Panc1 (cell line): Measurements from ENCODE around the gene HVCN1. TPM values are rescaled to one million over a fixed set of nuclear protein-coding genes. Genes with fewer than 3 reads are reported as not detected.

Experiments used
- ATAC-seq: fragments of 200-7000 bp; cut with Tn5 transposase; 2 replicates; pipeline ENCODE4 v1.9.1; 2020; ENCODE audit warnings: mild to moderate bottlenecking, moderate library complexity
- BruUV-seq: library from RNA; stranded (reverse); fragments of 400-500 nt; replicated peaks from 2 replicates; lab custom pipeline; 2021; lab: Mats Ljungman, UMichigan
- CTCF ChIA-PET: fragments of 300-600 bp; sonication (Branson Sonifier 250); formaldehyde crosslinking; loops from one replicate; lab custom pipeline; 2022; ENCODE audit warnings: antibody characterized with exemption; lab: Charles Lee
- POLR2A ChIA-PET: fragments of 300-600 bp; sonication (Branson Sonifier 250); formaldehyde crosslinking; loops from one replicate; lab custom pipeline; 2022; ENCODE audit warnings: antibody characterized with exemption; lab: Charles Lee
- DNase-seq: peaks from one replicate; pipeline ENCODE4 v3.0.0-alpha.2; 2010; ENCODE audit warnings: low read depth, low spot score
- H3K27ac ChIP-seq: 2 replicates; pipeline ENCODE4 v1.5.1; 2011; ENCODE audit warnings: mild to moderate bottlenecking, low read length, inconsistent platforms
- H3K27me3 ChIP-seq: fragments of 200-500 bp; sonication (Bioruptor generic); 2 replicates; pipeline ENCODE4 v1.6.0; 2014; ENCODE audit warnings: low read length, inconsistent platforms; ENCODE audit not compliant: control insufficient read depth, insufficient read depth
- H3K36me3 ChIP-seq: fragments of 200-500 bp; sonication (Bioruptor generic); 2 replicates; pipeline ENCODE4 v1.5.1; 2014; ENCODE audit warnings: inconsistent platforms, mild to moderate bottlenecking, low read length, moderate library complexity; ENCODE audit not compliant: control insufficient read depth, insufficient read depth
- H3K4me1 ChIP-seq: 2 replicates; pipeline ENCODE4 v1.5.1; 2011; ENCODE audit warnings: inconsistent platforms, mild to moderate bottlenecking, low read length, moderate library complexity; ENCODE audit not compliant: control insufficient read depth, insufficient read depth
- H3K4me3 ChIP-seq, 2 experiments: 2 replicates each; pipeline ENCODE4 v1.5.1; 2011 to 2012; ENCODE audit warnings: low read depth in 2 of 2, low read length in 2 of 2, mild to moderate bottlenecking in 2 of 2, inconsistent platforms in 1 of 2, moderate library complexity in 1 of 2
- H3K9me3 ChIP-seq: fragments of 200-500 bp; sonication (Bioruptor generic); 2 replicates; pipeline ENCODE4 v1.5.1; 2014; ENCODE audit warnings: low read depth, mild to moderate bottlenecking, inconsistent platforms, low read length, moderate library complexity; ENCODE audit not compliant: control insufficient read depth, insufficient read depth
- POLR2AphosphoS5 ChIP-seq: IDR thresholded peaks from 2 replicates; pipeline ENCODE4 v1.6.1; 2012; ENCODE audit warnings: mild to moderate bottlenecking, low read depth, low read length, moderate library complexity
- SIN3A ChIP-seq: IDR thresholded peaks from 2 replicates; pipeline ENCODE4 v1.6.1; 2012; ENCODE audit warnings: low read depth, mild to moderate bottlenecking, low read length, moderate library complexity, borderline replicate concordance; ENCODE audit not compliant: insufficient read depth
- TCF7L2 ChIP-seq: IDR thresholded peaks from 2 replicates; pipeline ENCODE4 v1.6.1; 2011; ENCODE audit warnings: mild to moderate bottlenecking, low read depth, low read length, inconsistent platforms
- in situ Hi-C: cut with HindIII; loops from 2 replicates; pipeline ENCODE4 v1.10.0; 2016; ENCODE audit warnings: low sequenced_read_pairs, low pct_unique_long_range_greater_than_20kb
- intact Hi-C: fragments of 100-400 bp; cut with micrococcal nuclease; formaldehyde crosslinking; loops from one replicate; pipeline ENCODE4 v1.10.0; 2022; ENCODE audit not compliant: unreplicated experiment
- total RNA-seq: library from RNA; stranded (reverse); gene quantifications from one replicate; pipeline ENCODE4 v1.2.1, GENCODE V29; 2021; ENCODE audit not compliant: unreplicated experiment
- TF ChIP-seq, protein P1 (sequence below): fragments of 450-650 bp; IDR thresholded peaks from 2 replicates; pipeline ENCODE4 v1.5.1; 2017; ENCODE audit warnings: mild to moderate bottlenecking
- TF ChIP-seq, protein P2 (sequence below), 2 experiments: IDR thresholded peaks; 2 replicates each; pipeline ENCODE4 v1.6.1; 2011 to 2012; ENCODE audit warnings: low read depth in 2 of 2, control low read depth in 1 of 2, low read length in 1 of 2, mild to moderate bottlenecking in 1 of 2, moderate library complexity in 1 of 2; ENCODE audit not compliant: insufficient read depth in 1 of 2

HVCN1 gene
- total RNA-seq, 1 experiment from 2014 or later = 0.87 TPM

DNA sequence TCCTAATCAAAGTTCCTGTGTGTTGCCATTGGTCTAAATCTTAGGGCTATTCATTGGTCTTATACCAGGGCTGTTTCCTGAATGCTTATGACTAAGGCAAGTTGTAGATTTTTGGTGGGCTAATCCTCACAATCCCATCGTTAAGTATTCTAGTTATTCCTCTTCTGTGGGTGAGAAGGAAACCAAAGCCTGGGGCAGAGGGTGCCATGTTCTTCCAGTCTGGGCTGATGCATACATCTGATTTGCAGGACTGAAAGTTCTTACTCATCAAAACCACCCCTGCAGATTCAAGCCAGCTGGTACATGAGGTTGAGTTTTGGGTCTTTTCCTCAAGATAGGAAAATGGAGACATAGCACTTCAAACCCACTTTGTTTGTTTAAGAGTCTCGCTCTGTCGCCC lies 28.1 kb upstream of the HVCN1 start:
- TF ChIP-seq, protein P1, sequence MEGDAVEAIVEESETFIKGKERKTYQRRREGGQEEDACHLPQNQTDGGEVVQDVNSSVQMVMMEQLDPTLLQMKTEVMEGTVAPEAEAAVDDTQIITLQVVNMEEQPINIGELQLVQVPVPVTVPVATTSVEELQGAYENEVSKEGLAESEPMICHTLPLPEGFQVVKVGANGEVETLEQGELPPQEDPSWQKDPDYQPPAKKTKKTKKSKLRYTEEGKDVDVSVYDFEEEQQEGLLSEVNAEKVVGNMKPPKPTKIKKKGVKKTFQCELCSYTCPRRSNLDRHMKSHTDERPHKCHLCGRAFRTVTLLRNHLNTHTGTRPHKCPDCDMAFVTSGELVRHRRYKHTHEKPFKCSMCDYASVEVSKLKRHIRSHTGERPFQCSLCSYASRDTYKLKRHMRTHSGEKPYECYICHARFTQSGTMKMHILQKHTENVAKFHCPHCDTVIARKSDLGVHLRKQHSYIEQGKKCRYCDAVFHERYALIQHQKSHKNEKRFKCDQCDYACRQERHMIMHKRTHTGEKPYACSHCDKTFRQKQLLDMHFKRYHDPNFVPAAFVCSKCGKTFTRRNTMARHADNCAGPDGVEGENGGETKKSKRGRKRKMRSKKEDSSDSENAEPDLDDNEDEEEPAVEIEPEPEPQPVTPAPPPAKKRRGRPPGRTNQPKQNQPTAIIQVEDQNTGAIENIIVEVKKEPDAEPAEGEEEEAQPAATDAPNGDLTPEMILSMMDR = no peak
- TF ChIP-seq POLR2AphosphoS5 = no peak; the same call in 1 of the 2 replicates
- TF ChIP-seq, protein P2, sequence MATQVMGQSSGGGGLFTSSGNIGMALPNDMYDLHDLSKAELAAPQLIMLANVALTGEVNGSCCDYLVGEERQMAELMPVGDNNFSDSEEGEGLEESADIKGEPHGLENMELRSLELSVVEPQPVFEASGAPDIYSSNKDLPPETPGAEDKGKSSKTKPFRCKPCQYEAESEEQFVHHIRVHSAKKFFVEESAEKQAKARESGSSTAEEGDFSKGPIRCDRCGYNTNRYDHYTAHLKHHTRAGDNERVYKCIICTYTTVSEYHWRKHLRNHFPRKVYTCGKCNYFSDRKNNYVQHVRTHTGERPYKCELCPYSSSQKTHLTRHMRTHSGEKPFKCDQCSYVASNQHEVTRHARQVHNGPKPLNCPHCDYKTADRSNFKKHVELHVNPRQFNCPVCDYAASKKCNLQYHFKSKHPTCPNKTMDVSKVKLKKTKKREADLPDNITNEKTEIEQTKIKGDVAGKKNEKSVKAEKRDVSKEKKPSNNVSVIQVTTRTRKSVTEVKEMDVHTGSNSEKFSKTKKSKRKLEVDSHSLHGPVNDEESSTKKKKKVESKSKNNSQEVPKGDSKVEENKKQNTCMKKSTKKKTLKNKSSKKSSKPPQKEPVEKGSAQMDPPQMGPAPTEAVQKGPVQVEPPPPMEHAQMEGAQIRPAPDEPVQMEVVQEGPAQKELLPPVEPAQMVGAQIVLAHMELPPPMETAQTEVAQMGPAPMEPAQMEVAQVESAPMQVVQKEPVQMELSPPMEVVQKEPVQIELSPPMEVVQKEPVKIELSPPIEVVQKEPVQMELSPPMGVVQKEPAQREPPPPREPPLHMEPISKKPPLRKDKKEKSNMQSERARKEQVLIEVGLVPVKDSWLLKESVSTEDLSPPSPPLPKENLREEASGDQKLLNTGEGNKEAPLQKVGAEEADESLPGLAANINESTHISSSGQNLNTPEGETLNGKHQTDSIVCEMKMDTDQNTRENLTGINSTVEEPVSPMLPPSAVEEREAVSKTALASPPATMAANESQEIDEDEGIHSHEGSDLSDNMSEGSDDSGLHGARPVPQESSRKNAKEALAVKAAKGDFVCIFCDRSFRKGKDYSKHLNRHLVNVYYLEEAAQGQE (IDR thresholded peaks at IDR 0.05; ENCODE audit: insufficient read depth in 1 of 2, low read depth in 2 of 2, low read length in 1 of 2) = no peak
- peak; percentile 24; the same call in 1 of the 2 replicates for ATAC-seq
- CTCF ChIA-PET = no interaction called here
- Histone ChIP-seq H3K27ac (no peak overlapping the region), H3K4me1 (no peaks in the 10 kb centered on the region), H3K9me3 (no peaks in the 10 kb centered on the region), H3K36me3 (peaks cover 46% of the 10 kb centered on the region), H3K27me3 (no peaks in the 10 kb centered on the region), H3K4me3 (no peak overlapping the region)
- POLR2A ChIA-PET = no interaction called here
- intact Hi-C loops (no loop called here), in situ Hi-C loops (no loop called here)
- BruUV-seq = no TSS peak
- no peak for DNase-seq

DNA sequence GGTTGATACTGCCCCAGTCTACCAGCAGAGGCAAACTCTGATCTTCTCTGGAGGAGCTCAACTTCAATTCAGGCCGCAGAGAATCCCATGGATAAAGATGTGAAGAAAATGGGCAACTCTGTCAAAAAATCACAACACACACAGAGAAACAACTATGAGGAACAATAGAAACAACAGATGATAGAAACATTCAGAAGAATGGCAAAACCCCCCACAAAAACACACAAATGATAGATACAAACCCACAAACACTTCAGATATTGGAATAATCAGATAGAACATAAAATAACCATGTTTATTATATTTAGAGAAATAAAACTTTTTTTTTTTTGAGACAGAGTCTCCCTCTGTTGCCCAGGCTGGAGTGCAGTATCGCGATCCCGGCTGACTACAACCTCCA lies 20.0 kb upstream of the HVCN1 start:
- TF ChIP-seq, protein P2 (IDR thresholded peaks at IDR 0.05; ENCODE audit: insufficient read depth in 1 of 2, low read depth in 2 of 2, low read length in 1 of 2) = no peak
- TF ChIP-seq SIN3A (no peak), TCF7L2 (no peak), POLR2AphosphoS5 (no peak)
- TF ChIP-seq, protein P1 = no peak
- no TSS peak for BruUV-seq
- ChIA-PET CTCF (interaction anchor here (0.6 kb wide), 2 partner anchors 181 to 774 kb away, joined by 4 to 5 read pairs; no protein-coding TSS in a partner anchor), POLR2A (no interaction called here)
- DNase-seq (no peak), ATAC-seq (no peak)
- intact Hi-C loops = loop anchor here (10.0 kb wide), 1 partner anchor 176 kb away; no protein-coding TSS in a partner anchor
- no peaks in the 10 kb centered on the region for H3K36me3 ChIP-seq
- H3K27ac ChIP-seq = no peak overlapping the region
- in situ Hi-C loops = no loop called here
- no peak overlapping the region for H3K4me3 ChIP-seq
- no peaks in the 10 kb centered on the region for H3K9me3 ChIP-seq
- no peaks in the 10 kb centered on the region for H3K4me1 ChIP-seq
- H3K27me3 ChIP-seq = no peaks in the 10 kb centered on the region
